NCI-H146 (cell line): ENCODE results near the gene CNTNAP5.

Experiments used
- DNase-seq: peaks from one replicate; lab custom pipeline; 2025; lab: John Stamatoyannopoulos, UW

Gene CNTNAP5

DNA sequence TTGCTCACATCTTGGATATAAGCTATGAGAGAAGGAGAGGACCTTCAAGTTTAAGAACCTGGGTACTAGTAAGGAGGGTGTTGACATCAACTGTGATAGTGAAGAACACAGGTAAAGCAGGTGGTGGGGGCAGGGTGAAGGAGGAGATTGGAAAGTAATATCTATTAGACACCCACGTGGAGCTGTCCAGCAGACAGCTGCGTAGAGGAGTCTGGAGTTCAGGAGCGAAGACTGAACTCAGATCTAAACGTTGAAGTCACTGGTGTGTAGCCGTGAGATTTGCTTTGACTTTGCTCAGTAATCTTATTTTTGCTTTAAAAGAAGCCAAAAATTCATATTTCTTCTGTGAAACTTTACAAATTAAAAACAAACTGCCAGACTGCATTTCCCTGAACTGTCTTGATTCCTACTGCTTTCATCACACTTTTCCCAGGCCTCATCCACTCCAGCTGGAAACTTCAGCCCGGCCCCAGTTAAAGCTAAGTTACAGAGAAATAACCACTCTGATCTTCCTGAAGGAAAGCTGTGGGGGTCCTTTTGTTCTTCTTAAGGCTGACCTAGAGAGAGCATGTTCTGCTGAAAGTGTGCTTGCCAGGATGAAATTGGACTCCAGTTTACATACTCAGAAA lies 533.3 kb downstream of the CNTNAP5 start:
- DNase-seq, result no peak

DNA sequence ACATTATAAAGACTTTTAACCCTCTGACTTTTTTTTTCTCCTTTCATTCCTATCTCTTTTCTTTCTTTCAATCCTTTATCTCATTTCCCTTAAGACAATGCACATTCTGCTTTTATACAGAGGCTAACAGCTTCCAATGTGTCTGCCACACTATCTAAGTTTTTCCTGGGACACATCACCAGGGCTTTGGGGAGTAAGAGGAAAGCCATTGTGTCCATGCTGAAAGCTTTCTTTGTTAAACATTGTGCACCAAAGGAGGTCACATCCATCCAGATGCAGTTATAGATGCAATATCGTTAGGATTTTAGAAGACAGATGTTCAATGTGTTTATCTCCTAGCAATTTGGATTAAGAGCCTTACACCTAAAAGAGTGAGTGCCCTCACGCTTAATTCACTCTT lies 534.1 kb downstream of the CNTNAP5 start:
- no peak for DNase-seq

- no peak for DNase-seq
These were observed 535.6 kb downstream of the CNTNAP5 start for GRCh38 chr2:124560592-124561112.

DNA sequence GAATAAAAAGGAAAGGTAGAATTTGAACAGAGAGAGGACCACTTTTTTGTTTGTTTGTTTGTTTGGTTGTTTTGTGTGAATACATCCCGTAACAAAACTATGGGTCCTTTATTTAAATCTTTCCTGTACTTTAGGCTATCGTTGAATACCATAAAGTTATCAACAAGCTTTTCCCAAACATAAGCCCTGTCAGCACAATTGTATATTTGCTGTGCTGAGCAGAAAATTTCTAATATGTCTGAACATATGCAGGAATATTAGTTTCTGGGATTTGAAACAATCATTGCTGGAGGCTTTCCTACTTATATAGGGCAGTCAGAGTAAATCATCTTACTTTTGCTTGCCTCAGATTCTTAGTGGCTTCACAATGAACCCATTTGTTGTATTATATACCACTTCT lies 536.4 kb downstream of the CNTNAP5 start:
- no peak for DNase-seq

- peak; percentile 28 for DNase-seq
These were observed 538.3 kb downstream of the CNTNAP5 start for GRCh38 chr2:124563426-124563825.

GRCh38 chr2:124566518-124566970 lies 541.5 kb downstream of the CNTNAP5 start:
- DNase-seq, result peak; percentile 84

GRCh38 chr2:124570872-124571271 lies 545.8 kb downstream of the CNTNAP5 start:
- no peak for DNase-seq

DNA sequence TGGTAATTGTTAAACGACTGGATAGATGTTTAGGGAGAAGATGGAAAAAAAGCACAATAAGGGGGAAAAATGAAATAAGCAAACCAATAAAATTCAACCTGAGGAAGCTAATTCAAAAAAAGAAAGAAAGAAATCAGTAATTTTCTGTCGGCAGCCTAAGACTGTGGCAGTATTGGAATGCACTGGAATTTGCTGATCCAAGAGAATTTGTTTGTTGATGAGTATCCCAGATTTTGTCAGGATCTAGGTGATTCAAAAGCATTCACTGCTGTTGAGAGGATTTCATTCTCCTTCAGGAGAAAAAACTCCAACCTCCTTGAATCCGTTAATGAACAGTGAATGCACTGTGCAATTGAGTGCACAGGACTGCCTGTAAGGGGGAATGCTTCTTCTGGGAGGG lies 546.7 kb downstream of the CNTNAP5 start:
- DNase-seq, result no peak

GRCh38 chr2:124572934-124573634 lies 548.0 kb downstream of the CNTNAP5 start:
- no peak for DNase-seq

GRCh38 chr2:124575497-124575896 lies 550.4 kb downstream of the CNTNAP5 start:
- DNase-seq, result no peak

- DNase-seq, result no peak
These were observed 555.2 kb downstream of the CNTNAP5 start for GRCh38 chr2:124580263-124580662.

DNA sequence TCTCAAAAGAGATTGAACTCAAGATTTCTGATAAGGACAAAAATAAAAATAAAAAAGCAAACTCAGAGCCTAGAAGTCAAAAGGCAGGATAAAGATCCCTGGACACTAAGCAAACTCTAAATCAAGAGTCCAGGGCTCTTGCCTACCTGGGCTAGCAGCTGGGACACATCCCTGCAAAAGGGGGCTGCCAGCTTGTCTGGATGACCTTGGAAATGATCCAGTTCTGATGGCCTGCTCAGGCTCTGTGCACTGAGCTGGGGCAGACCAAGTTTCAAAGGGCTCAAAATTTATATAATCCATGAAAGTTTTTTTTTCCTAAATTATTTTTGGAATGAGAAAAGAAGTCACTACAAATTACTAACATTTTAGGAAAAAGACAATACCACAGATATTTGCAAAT lies 557.3 kb downstream of the CNTNAP5 start:
- DNase-seq, result no peak

- DNase-seq, result no peak
These were observed 559.5 kb downstream of the CNTNAP5 start for GRCh38 chr2:124584615-124585014.

- no peak for DNase-seq
These were observed 560.2 kb downstream of the CNTNAP5 start for GRCh38 chr2:124585277-124585676.

GRCh38 chr2:124586210-124586609 lies 561.1 kb downstream of the CNTNAP5 start:
- no peak for DNase-seq

GRCh38 chr2:124586835-124587234 lies 561.7 kb downstream of the CNTNAP5 start:
- no peak for DNase-seq

- no peak for DNase-seq
These were observed 564.9 kb downstream of the CNTNAP5 start for GRCh38 chr2:124589971-124590370.

DNA sequence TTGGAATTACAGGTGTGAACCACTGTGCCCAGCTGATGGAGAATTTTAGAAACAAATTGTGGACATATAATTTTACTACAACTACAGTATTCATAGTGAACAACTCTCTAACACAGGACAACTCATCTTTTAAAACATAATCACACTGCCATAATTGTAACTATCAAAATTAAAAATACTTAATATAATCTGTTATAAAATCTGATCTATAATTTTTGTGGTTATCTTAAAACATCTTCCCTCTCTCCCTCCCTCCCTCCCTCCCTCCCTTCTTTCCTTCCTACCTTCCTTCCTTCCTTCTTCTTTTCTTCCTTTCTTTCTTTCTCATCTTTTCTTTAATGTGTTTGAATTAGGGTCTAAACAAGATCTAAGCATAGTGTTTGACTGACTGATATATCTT lies 577.7 kb downstream of the CNTNAP5 start:
- DNase-seq, result no peak

DNA sequence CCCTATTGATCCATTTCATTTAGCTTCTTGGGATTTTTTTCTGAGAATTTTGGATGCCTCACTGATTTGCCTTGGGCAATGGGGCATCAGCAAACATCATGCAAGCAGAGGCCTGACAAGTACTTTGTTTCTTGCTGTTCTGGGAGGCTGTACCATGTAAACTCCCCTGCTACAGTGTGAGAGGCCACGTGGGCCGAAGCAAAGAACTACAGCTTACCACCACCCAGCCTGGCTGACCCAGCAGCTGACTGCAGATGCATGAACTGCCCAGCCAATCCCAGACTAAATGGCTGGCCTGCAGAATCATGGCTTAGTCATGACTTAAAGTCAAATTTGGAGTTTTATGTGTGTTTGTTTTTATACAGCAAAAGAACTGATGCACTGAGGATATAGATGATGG lies 579.9 kb downstream of the CNTNAP5 start:
- no peak for DNase-seq

- no peak for DNase-seq
These were observed 582.6 kb downstream of the CNTNAP5 start for GRCh38 chr2:124607679-124608078.

- no peak for DNase-seq
These were observed 584.6 kb downstream of the CNTNAP5 start for GRCh38 chr2:124609667-124610066.

DNA sequence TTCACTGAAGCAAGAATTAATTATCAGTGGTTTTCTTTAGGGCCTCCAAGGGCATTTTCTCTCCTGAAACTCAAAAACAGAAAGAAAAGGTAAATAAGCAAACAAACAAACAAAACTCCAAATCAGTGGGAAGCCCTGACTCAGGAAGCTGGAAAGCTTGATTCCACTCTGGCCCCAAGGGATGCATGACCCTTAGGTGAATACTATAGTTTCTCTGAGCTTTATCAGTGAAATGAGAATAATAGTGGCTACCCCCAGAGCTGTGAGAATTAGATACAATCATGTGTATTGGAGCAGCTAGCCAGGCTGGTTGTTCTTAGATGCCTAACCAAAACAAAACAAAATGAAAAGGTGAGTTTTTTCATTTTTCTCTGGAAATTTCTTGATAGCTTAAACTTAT lies 585.1 kb downstream of the CNTNAP5 start:
- no peak for DNase-seq

- DNase-seq, result no peak
These were observed 585.8 kb downstream of the CNTNAP5 start for GRCh38 chr2:124610866-124611265.

GRCh38 chr2:124623560-124623959 lies 598.5 kb downstream of the CNTNAP5 start:
- peak; percentile 3 for DNase-seq
